HepG2 (cell line): ENCODE data around the gene RASSF10. TPM values are rescaled to one million over a fixed set of nuclear protein-coding genes. Genes with fewer than 3 reads are reported as not detected.

Experiments
- FOXO4 ChIP-seq: sonication (generic); formaldehyde crosslinking; conservative IDR thresholded peaks from 2 replicates; pipeline ENCODE4 v1.8.1; 2023; ENCODE audit warnings: missing genetic modification reagents
- ZBTB26 ChIP-seq: IDR thresholded peaks from 2 replicates; pipeline ENCODE4 v1.6.1; 2016; ENCODE audit warnings: missing compliant biosample characterization, missing genetic modification reagents, borderline replicate concordance
- ZBTB43 ChIP-seq: sonication (generic); formaldehyde crosslinking; conservative IDR thresholded peaks from 2 replicates; pipeline ENCODE4 v1.4.0; 2020; ENCODE audit warnings: missing genetic modification reagents
- ZNF18 ChIP-seq: sonication (generic); formaldehyde crosslinking; IDR thresholded peaks from 2 replicates; pipeline ENCODE4 v1.8.0; 2022; ENCODE audit warnings: mild to moderate bottlenecking, missing genetic modification reagents; ENCODE audit not compliant: insufficient replicate concordance
- ZNF318 ChIP-seq: sonication (generic); formaldehyde crosslinking; IDR thresholded peaks from 2 replicates; pipeline ENCODE4 v1.4.0; 2020; ENCODE audit warnings: mild to moderate bottlenecking, missing genetic modification reagents
- ZNF580 ChIP-seq: IDR thresholded peaks from 2 replicates; pipeline ENCODE4 v1.6.1; 2016; ENCODE audit warnings: low read depth, borderline replicate concordance
- ZNF598 ChIP-seq: sonication (generic); formaldehyde crosslinking; IDR thresholded peaks from 2 replicates; pipeline ENCODE4 v1.5.1; 2020; ENCODE audit warnings: mild to moderate bottlenecking, missing genetic modification reagents, borderline replicate concordance
- polyA plus RNA-seq, 8 experiments: library from polyadenylated mRNA; depleted of rRNA in 3 of 8; stranded (reverse) in 7 of 8; unstranded in 1 of 8; fragments of >200 nt; fragmentation: Illumina TruSeq in 4 of 8; extraction: Trizol in 4 of 8; gene quantifications; 2 replicates each; pipeline versions ENCODE4 v1.2.1 to v1.2.3, GENCODE V29; 2011 to 2016; ENCODE audit warnings: low read depth in 4 of 8, missing spikeins in 1 of 8, mixed read lengths in 1 of 8; ENCODE audit not compliant: insufficient read depth in 1 of 8
- total RNA-seq, 5 experiments: library from RNA; depleted of rRNA; stranded (reverse); fragments of >200 nt; fragmentation: Illumina TruSeq; extraction: Trizol; gene quantifications; 2 replicates each; pipeline ENCODE4 v1.2.3, GENCODE V29; 2016; ENCODE audit warnings: low read depth in 1 of 5

RASSF10 gene
- total and polyA plus RNA-seq, 2 of the 13 experiments (the other 11 are each of a cell fraction or from before 2014, with no cell fraction given), result not detected

GRCh38 chr11:13008061-13008435 lies 1.1 kb upstream of the RASSF10 start (continued):
- peak; percentile 49 for TF ChIP-seq ZNF18 (CRISPR knock-in tag)
- no peak for TF ChIP-seq FOXO4 (CRISPR knock-in tag)
- peak; percentile 55; the same call in 1 of the 2 replicates for TF ChIP-seq ZNF580 (CRISPR knock-in tag)
- no peak for TF ChIP-seq ZBTB43
- 0 out of 2 replicates have a peak, but pooled peaks have one; percentile 68 for TF ChIP-seq ZBTB26 (CRISPR knock-in tag)
- TF ChIP-seq ZNF598 (CRISPR knock-in tag), result no peak
- no peak for TF ChIP-seq ZNF318 (CRISPR knock-in tag)
